ENCODE measurements around the gene NAT14. TPM values are rescaled to one million over a fixed set of nuclear protein-coding genes. Genes with fewer than 3 reads are reported as not detected.
A peak's percentile ranks its signal among the peaks of the same experiment; 100 is the strongest.

The NAT14 gene
- polyA plus RNA-seq, 1 donor (not counting 4 experiments of a cell fraction or from before 2014, with no cell fraction given): 11.0 TPM

DNA sequence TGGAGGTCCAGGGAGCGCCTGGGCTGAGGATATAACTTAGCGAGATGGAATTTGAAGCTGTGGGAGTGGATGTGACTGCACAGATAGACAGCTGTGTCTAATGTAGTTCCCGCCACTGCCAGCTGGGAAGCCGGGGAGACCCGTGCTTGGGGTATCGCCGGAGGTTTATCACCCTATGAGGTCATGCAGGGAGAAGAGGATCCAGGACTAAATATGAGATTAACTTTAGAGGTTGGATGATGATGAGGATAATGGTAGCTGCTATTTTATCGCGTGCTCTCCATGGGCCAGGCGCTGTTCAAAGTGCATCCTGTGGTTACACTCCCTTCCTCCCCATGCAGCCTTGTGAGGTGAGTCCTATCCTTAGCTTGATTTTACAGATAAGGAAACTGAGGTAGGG lies 23.1 kb downstream of the NAT14 start:
- TF ChIP-seq, protein P1, sequence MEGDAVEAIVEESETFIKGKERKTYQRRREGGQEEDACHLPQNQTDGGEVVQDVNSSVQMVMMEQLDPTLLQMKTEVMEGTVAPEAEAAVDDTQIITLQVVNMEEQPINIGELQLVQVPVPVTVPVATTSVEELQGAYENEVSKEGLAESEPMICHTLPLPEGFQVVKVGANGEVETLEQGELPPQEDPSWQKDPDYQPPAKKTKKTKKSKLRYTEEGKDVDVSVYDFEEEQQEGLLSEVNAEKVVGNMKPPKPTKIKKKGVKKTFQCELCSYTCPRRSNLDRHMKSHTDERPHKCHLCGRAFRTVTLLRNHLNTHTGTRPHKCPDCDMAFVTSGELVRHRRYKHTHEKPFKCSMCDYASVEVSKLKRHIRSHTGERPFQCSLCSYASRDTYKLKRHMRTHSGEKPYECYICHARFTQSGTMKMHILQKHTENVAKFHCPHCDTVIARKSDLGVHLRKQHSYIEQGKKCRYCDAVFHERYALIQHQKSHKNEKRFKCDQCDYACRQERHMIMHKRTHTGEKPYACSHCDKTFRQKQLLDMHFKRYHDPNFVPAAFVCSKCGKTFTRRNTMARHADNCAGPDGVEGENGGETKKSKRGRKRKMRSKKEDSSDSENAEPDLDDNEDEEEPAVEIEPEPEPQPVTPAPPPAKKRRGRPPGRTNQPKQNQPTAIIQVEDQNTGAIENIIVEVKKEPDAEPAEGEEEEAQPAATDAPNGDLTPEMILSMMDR (optimal IDR thresholded peaks at IDR 0.05 in 1 of 3, IDR thresholded peaks at IDR 0.05 in 1 of 3, conservative IDR thresholded peaks at IDR 0.05 in 1 of 3; ENCODE audit: extremely low read depth in 1 of 3, insufficient read depth in 2 of 3, low read length in 3 of 3): no peak
- no peak for TF ChIP-seq EZH2 (IDR thresholded peaks at IDR 0.05; ENCODE audit: low read length)
- H3K36me3 ChIP-seq (ENCODE audit: control insufficient read depth in 2 of 2, extremely low read depth in 1 of 2, insufficient read depth in 2 of 2, low read length in 2 of 2): no peaks in the 10 kb centered on the region
- no peak overlapping the region for H3K4me3 ChIP-seq (ENCODE audit: control insufficient read depth in 2 of 3, extremely low read depth in 1 of 3, insufficient read depth in 2 of 3, low read depth in 1 of 3, low read length in 3 of 3)
- FAIRE-seq (no peak), DNase-seq (ENCODE audit: low read depth, low spot score) (no peak)
- H3K4me2 ChIP-seq (ENCODE audit: control insufficient read depth, extremely low read depth, insufficient read depth, low read depth, low read length): no peak overlapping the region
- H4K20me1 ChIP-seq (ENCODE audit: control insufficient read depth, extremely low read depth, insufficient read depth, low read length): no peaks in the 10 kb centered on the region
- no peaks in the 10 kb centered on the region for H3K4me1 ChIP-seq (ENCODE audit: control insufficient read depth, extremely low read depth, insufficient read depth, low read length)
- H3K27ac ChIP-seq (ENCODE audit: control insufficient read depth, insufficient read depth, low read length): no peak overlapping the region
- dilution Hi-C loops (cut with MboI; ENCODE audit: extremely low pct_ligation_motif_present, low sequenced_read_pairs): no loop called here
- H3K79me2 ChIP-seq (ENCODE audit: control insufficient read depth, insufficient read depth, low read length): no peaks in the 10 kb centered on the region
- H2AFZ ChIP-seq (ENCODE audit: control insufficient read depth, low read length): no peak overlapping the region
- no peaks in the 10 kb centered on the region for H3K9me3 ChIP-seq (ENCODE audit: control insufficient read depth, low read depth, low read length)
- no peaks in the 10 kb centered on the region for H3K27me3 ChIP-seq (ENCODE audit: control insufficient read depth, extremely low read depth, insufficient read depth, low read length)
- no peaks in the 10 kb centered on the region for H3K9me1 ChIP-seq (ENCODE audit: control insufficient read depth, extremely low read depth, insufficient read depth, low read length)
- H3K9ac ChIP-seq (ENCODE audit: control insufficient read depth, extremely low read depth, insufficient read depth, low read length): no peak overlapping the region

DNA sequence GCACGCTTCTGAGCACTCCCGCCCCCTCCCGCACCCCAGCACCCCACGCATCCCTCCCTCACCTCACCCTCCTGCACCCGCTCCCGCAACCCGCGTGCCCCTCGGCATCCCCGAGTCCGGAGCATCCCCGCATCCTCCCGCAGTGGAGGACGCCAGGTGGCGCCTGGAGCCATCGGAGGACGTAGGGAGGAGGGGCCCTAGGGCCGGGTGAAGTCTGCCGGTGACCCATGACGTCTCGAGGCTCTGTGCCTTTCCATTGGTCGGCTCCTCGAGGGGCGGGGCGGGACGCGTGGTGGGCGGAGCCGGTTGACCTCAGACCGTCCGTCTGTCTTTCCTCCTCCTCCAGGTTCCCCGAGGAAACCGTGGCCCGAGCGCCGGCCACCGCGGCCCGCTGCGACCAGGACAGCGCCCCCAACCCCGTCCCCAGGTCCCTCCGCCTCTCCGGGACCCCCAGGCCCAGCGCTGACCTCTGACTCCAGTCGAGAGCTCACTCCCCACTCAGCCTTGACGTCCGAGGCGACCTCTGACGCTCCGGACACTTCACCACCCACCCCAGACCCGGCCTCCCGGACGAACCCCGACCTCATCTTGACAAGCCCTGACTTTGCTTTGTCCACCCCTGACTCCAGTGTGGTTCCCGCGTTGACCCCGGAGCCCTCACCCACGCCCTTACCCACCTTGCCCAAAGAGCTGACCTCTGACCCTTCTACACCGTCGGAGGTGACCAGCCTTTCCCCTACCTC lies 32.1 kb downstream of the NAT14 start:
- H4K20me1 ChIP-seq (ENCODE audit: control insufficient read depth, extremely low read depth, insufficient read depth, low read length): no peaks in the 10 kb centered on the region
- no peaks in the 10 kb centered on the region for H3K9me1 ChIP-seq (ENCODE audit: control insufficient read depth, extremely low read depth, insufficient read depth, low read length)
- FAIRE-seq (peak; percentile 77), DNase-seq (ENCODE audit: low read depth, low spot score) (peak; percentile 63)
- no peaks in the 10 kb centered on the region for H3K4me1 ChIP-seq (ENCODE audit: control insufficient read depth, extremely low read depth, insufficient read depth, low read length)
- peak overlapping the region; percentile 69 for H2AFZ ChIP-seq (ENCODE audit: control insufficient read depth, low read length)
- no peak for TF ChIP-seq EZH2 (IDR thresholded peaks at IDR 0.05; ENCODE audit: low read length)
- TF ChIP-seq, protein P1 (optimal IDR thresholded peaks at IDR 0.05 in 1 of 3, IDR thresholded peaks at IDR 0.05 in 1 of 3, conservative IDR thresholded peaks at IDR 0.05 in 1 of 3; ENCODE audit: extremely low read depth in 1 of 3, insufficient read depth in 2 of 3, low read length in 3 of 3): peak; percentile 63 to 98 (median 96)
- H3K27me3 ChIP-seq (ENCODE audit: control insufficient read depth, extremely low read depth, insufficient read depth, low read length): no peaks in the 10 kb centered on the region
- H3K9ac ChIP-seq (ENCODE audit: control insufficient read depth, extremely low read depth, insufficient read depth, low read length): peak overlapping the region; percentile 41
- H3K4me3 ChIP-seq (ENCODE audit: control insufficient read depth in 2 of 3, extremely low read depth in 1 of 3, insufficient read depth in 2 of 3, low read depth in 1 of 3, low read length in 3 of 3): peak overlapping the region; percentile 39 to 52 (median 43)
- dilution Hi-C loops (cut with MboI; ENCODE audit: extremely low pct_ligation_motif_present, low sequenced_read_pairs): no loop called here
- peak overlapping the region; percentile 74 for H3K4me2 ChIP-seq (ENCODE audit: control insufficient read depth, extremely low read depth, insufficient read depth, low read depth, low read length)
- H3K36me3 ChIP-seq (ENCODE audit: control insufficient read depth in 2 of 2, extremely low read depth in 1 of 2, insufficient read depth in 2 of 2, low read length in 2 of 2): no peaks in the 10 kb centered on the region
- H3K27ac ChIP-seq (ENCODE audit: control insufficient read depth, insufficient read depth, low read length): no peak overlapping the region
- peaks cover 2% of the 10 kb centered on the region for H3K9me3 ChIP-seq (ENCODE audit: control insufficient read depth, low read depth, low read length)
- no peaks in the 10 kb centered on the region for H3K79me2 ChIP-seq (ENCODE audit: control insufficient read depth, insufficient read depth, low read length)

Data from keratinocyte (primary cell).